ENCODE results near the gene DHRS7B. TPM values are rescaled to one million over a fixed set of nuclear protein-coding genes. Genes with fewer than 3 reads are reported as not detected.

DHRS7B gene
- total and polyA plus RNA-seq, 9 of the 15 experiments (the other 6 are each of a cell fraction or from before 2014, with no cell fraction given): 8.0 to 30.7 (median 14.8) TPM

- Histone ChIP-seq H2AFZ (ENCODE audit: low read depth, low read length) (no peak overlapping the region), H3K79me2 (ENCODE audit: control insufficient read depth, insufficient read depth, low read length) (no peaks in the 10 kb centered on the region; the same call in 2 of the 3 replicates), H3K4me2 (ENCODE audit: insufficient read depth, low read length) (no peak overlapping the region), H3K4me1 (replicated peaks in 1 of 2; ENCODE audit: control insufficient read depth in 2 of 2, insufficient read depth in 2 of 2, low read length in 2 of 2) (peaks cover 0 to 9% of the 10 kb centered on the region in 2 experiments; a peak in 2 of 5 replicates), H3K27ac (ENCODE audit: extremely low read depth, low read depth, low read length) (no peak overlapping the region), H3K36me3 (ENCODE audit: control insufficient read depth, insufficient read depth, low read length) (peaks cover 17% of the 10 kb centered on the region; the same call in 2 of the 3 replicates), H3K9me1 (ENCODE audit: control insufficient read depth, insufficient read depth, low read length) (no peaks in the 10 kb centered on the region), H3K4me3 (no peak overlapping the region), H3K9ac (ENCODE audit: insufficient read depth in 1 of 2, low read depth in 2 of 2, low read length in 2 of 2) (no peak overlapping the region), H3K27me3 (ENCODE audit: control insufficient read depth in 2 of 2, insufficient read depth in 2 of 2, low read length in 2 of 2) (no peaks in the 10 kb centered on the region), H4K20me1 (replicated peaks; ENCODE audit: control insufficient read depth, insufficient read depth, low read length) (no peaks in the 10 kb centered on the region), H3K9me3 (replicated peaks; ENCODE audit: control insufficient read depth, insufficient read depth, low read depth, low read length) (no peaks in the 10 kb centered on the region)
- intact Hi-C loops (cut with micrococcal nuclease): no loop called here
- ATAC-seq: no peak
- 61% methylated on average over 2 of the region's 7 CpGs for WGBS (ENCODE audit: insufficient coverage, low coverage, missing lambda C conversion rate)
- DNase-seq (ENCODE audit: extremely low read depth in 1 of 4, low spot score in 3 of 4): no peak
- POLR2A ChIA-PET: interaction anchor here (0.6 kb wide), 1 partner anchor 1186 kb away, joined by 3 read pairs; no protein-coding TSS in a partner anchor
- TF ChIP-seq TFAM (CRISPR knock-in tag; conservative IDR thresholded peaks at IDR 0.05): no peak
- no peak for TF ChIP-seq BACH1 (tag; IDR thresholded peaks at IDR 0.05)
- no peak for TF ChIP-seq TRIM24 (IDR thresholded peaks at IDR 0.05)
- no TSS peak for BruUV-seq (replicated peaks)
- CTCF ChIA-PET (ENCODE audit: low intra/inter-chr PET ratio): no interaction called here
- in situ Hi-C loops (cut with MboI): no loop called here
- no peak for FAIRE-seq
Measured at GRCh38 chr17:21169496-21169895, 42.7 kb downstream of the DHRS7B start.

- Histone ChIP-seq H3K4me1 (replicated peaks in 1 of 2; ENCODE audit: control insufficient read depth in 2 of 2, insufficient read depth in 2 of 2, low read length in 2 of 2) (peaks cover 0 to 9% of the 10 kb centered on the region in 2 experiments; a peak in 2 of 5 replicates), H3K79me2 (ENCODE audit: control insufficient read depth, insufficient read depth, low read length) (no peaks in the 10 kb centered on the region; the same call in 2 of the 3 replicates), H3K4me3 (no peak overlapping the region), H3K4me2 (ENCODE audit: insufficient read depth, low read length) (no peak overlapping the region), H3K9me3 (replicated peaks; ENCODE audit: control insufficient read depth, insufficient read depth, low read depth, low read length) (no peaks in the 10 kb centered on the region), H4K20me1 (replicated peaks; ENCODE audit: control insufficient read depth, insufficient read depth, low read length) (no peaks in the 10 kb centered on the region), H3K36me3 (ENCODE audit: control insufficient read depth, insufficient read depth, low read length) (peaks cover 17% of the 10 kb centered on the region; the same call in 2 of the 3 replicates), H3K27me3 (ENCODE audit: control insufficient read depth in 2 of 2, insufficient read depth in 2 of 2, low read length in 2 of 2) (no peaks in the 10 kb centered on the region), H3K9ac (ENCODE audit: insufficient read depth in 1 of 2, low read depth in 2 of 2, low read length in 2 of 2) (no peak overlapping the region), H2AFZ (ENCODE audit: low read depth, low read length) (no peak overlapping the region), H3K27ac (ENCODE audit: extremely low read depth, low read depth, low read length) (no peak overlapping the region), H3K9me1 (ENCODE audit: control insufficient read depth, insufficient read depth, low read length) (no peaks in the 10 kb centered on the region)
- FAIRE-seq: no peak
- ATAC-seq: no peak
- ChIA-PET CTCF (ENCODE audit: low intra/inter-chr PET ratio) (no interaction called here), POLR2A (no interaction called here)
- DNase-seq (ENCODE audit: extremely low read depth in 1 of 4, low spot score in 3 of 4): no peak
- WGBS (ENCODE audit: insufficient coverage, low coverage, missing lambda C conversion rate): 70% methylated on average over 7 of the region's 7 CpGs
- in situ Hi-C loops (cut with MboI) (no loop called here), intact Hi-C loops (cut with micrococcal nuclease) (no loop called here)
- no TSS peak for BruUV-seq (replicated peaks)
- TF ChIP-seq ZBTB11 (CRISPR knock-in tag; IDR thresholded peaks at IDR 0.05) (no peak), CREB1 (IDR thresholded peaks at IDR 0.05) (no peak), CREB1 (CRISPR knock-in tag; IDR thresholded peaks at IDR 0.05) (no peak), NRF1 (conservative IDR thresholded peaks at IDR 0.05 in 1 of 2, IDR thresholded peaks at IDR 0.05 in 1 of 2) (no peak), POLR2AphosphoS5 (IDR thresholded peaks at IDR 0.05; ENCODE audit: control insufficient read depth, insufficient read depth, low read depth, low read length) (no peak), ESRRB (CRISPR knock-in tag; IDR thresholded peaks at IDR 0.05; ENCODE audit: borderline replicate concordance) (no peak), MCM3 (IDR thresholded peaks at IDR 0.05) (no peak), MITF (IDR thresholded peaks at IDR 0.05) (no peak), TEAD2 (tag; IDR thresholded peaks at IDR 0.05) (no peak)
Measured at GRCh38 chr17:21170809-21171208, 44.0 kb downstream of the DHRS7B start.
